Colonic mucosa (tissue), 4 donors: ENCODE results near the gene C10orf143. TPM values are rescaled to one million over a fixed set of nuclear protein-coding genes. Genes with fewer than 3 reads are reported as not detected.

Experiments used
- DNase-seq: peaks from one replicate; pipeline ENCODE4 v3.0.0-alpha.2; 2020
- H3K27ac ChIP-seq: fragments of 200-600 bp; one replicate; pipeline ENCODE4 v1.8.0; 2021
- H3K27me3 ChIP-seq: fragments of 200-600 bp; one replicate; pipeline ENCODE4 v1.8.0; 2021
- H3K36me3 ChIP-seq: fragments of 200-600 bp; one replicate; pipeline ENCODE4 v1.8.0; 2021
- H3K4me1 ChIP-seq: fragments of 200-600 bp; one replicate; pipeline ENCODE4 v1.8.0; 2021; ENCODE audit warnings: mild to moderate bottlenecking
- H3K4me3 ChIP-seq: fragments of 200-600 bp; one replicate; pipeline ENCODE4 v1.8.0; 2021
- H3K9ac ChIP-seq, 2 donors: one replicate each; pipeline ENCODE4 v1.7.0; 2013; ENCODE audit warnings: control low read depth in 2 of 2, low read depth in 2 of 2, low read length in 2 of 2
- H3K9me3 ChIP-seq: fragments of 200-600 bp; one replicate; pipeline ENCODE4 v1.8.0; 2021
- CTCF ChIP-seq: fragments of 200-600 bp; IDR thresholded peaks from one replicate; pipeline ENCODE4 v1.8.0; 2022; ENCODE audit warnings: antibody characterized with exemption, mild to moderate bottlenecking
- intact Hi-C: fragments of 100-400 bp; cut with DNase I; formaldehyde crosslinking; loops from one replicate; pipeline ENCODE4 v1.14.1; 2022
- total RNA-seq, 2 donors: library from RNA; stranded (reverse); fragmentation: NEBNext Ultra II Directional in 1 of 2; extraction: Animal tissue kit (Norgen Biotek cat#: 25700) in 1 of 2; gene quantifications; one replicate each; pipeline ENCODE4 v1.2.1, GENCODE V29; 2021
- donor health status: healthy.
- donor health status: DM: no; HTN: no; CAD: no.
- donor health status: DM: no; HTN: no; CAD: no.

The C10orf143 gene
- total RNA-seq, 2 donors from 2014 or later, result 1.9 to 3.1 TPM

- H3K9me3 ChIP-seq, result no peaks in the 10 kb centered on the region
- no peak for TF ChIP-seq CTCF
- H3K27ac ChIP-seq, result no peak overlapping the region
- no peak overlapping the region for H3K9ac ChIP-seq
- H3K36me3 ChIP-seq, result no peaks in the 10 kb centered on the region
- intact Hi-C loops, result no loop called here
- no peak overlapping the region for H3K4me3 ChIP-seq
- H3K4me1 ChIP-seq, result no peaks in the 10 kb centered on the region
- no peak for DNase-seq
- H3K27me3 ChIP-seq, result no peaks in the 10 kb centered on the region
These were observed 68.9 kb downstream of the C10orf143 start for GRCh38 chr10:130041451-130042371.

GRCh38 chr10:130040817-130041330 lies 69.8 kb downstream of the C10orf143 start:
- Histone ChIP-seq H3K9me3 (no peaks in the 10 kb centered on the region), H3K9ac (no peak overlapping the region), H3K4me3 (no peak overlapping the region), H3K4me1 (no peaks in the 10 kb centered on the region), H3K36me3 (no peaks in the 10 kb centered on the region), H3K27me3 (no peaks in the 10 kb centered on the region), H3K27ac (no peak overlapping the region)
- no peak for DNase-seq
- no peak for TF ChIP-seq CTCF
- intact Hi-C loops, result no loop called here

- no peak for DNase-seq
- Histone ChIP-seq H3K9ac (no peak overlapping the region), H3K27ac (no peak overlapping the region), H3K4me1 (no peaks in the 10 kb centered on the region), H3K36me3 (no peaks in the 10 kb centered on the region), H3K27me3 (no peaks in the 10 kb centered on the region), H3K9me3 (no peaks in the 10 kb centered on the region), H3K4me3 (no peak overlapping the region)
- intact Hi-C loops, result no loop called here
- no peak for TF ChIP-seq CTCF
These were observed 70.3 kb downstream of the C10orf143 start for GRCh38 chr10:130040351-130040750.

- Histone ChIP-seq H3K9ac (no peak overlapping the region), H3K4me3 (no peak overlapping the region), H3K27ac (no peak overlapping the region), H3K4me1 (no peaks in the 10 kb centered on the region), H3K27me3 (no peaks in the 10 kb centered on the region), H3K36me3 (no peaks in the 10 kb centered on the region), H3K9me3 (no peaks in the 10 kb centered on the region)
- no peak for TF ChIP-seq CTCF
- no peak for DNase-seq
- intact Hi-C loops, result no loop called here
These were observed 71.5 kb downstream of the C10orf143 start for GRCh38 chr10:130039141-130039540.

GRCh38 chr10:130038611-130039109 lies 72.0 kb downstream of the C10orf143 start:
- Histone ChIP-seq H3K36me3 (no peaks in the 10 kb centered on the region), H3K27ac (no peak overlapping the region), H3K9ac (no peak overlapping the region), H3K9me3 (no peaks in the 10 kb centered on the region), H3K27me3 (no peaks in the 10 kb centered on the region), H3K4me1 (no peaks in the 10 kb centered on the region), H3K4me3 (no peak overlapping the region)
- intact Hi-C loops, result no loop called here
- TF ChIP-seq CTCF, result no peak
- DNase-seq, result no peak
